ENCODE data around the gene SDHAF1. TPM values are rescaled to one million over a fixed set of nuclear protein-coding genes. Genes with fewer than 3 reads are reported as not detected.

The SDHAF1 gene, protein sequence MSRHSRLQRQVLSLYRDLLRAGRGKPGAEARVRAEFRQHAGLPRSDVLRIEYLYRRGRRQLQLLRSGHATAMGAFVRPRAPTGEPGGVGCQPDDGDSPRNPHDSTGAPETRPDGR
- 26.2 and 28.0 TPM in 2 replicates for total RNA-seq

GRCh38 chr19:35995048-35995993 lies at the start of gene SDHAF1:
Gene SDHAF1, plus strand, starts transcription at chr19:35995188. Its CDS starts 87 bp downstream, at chr19:35995275.

DNA sequence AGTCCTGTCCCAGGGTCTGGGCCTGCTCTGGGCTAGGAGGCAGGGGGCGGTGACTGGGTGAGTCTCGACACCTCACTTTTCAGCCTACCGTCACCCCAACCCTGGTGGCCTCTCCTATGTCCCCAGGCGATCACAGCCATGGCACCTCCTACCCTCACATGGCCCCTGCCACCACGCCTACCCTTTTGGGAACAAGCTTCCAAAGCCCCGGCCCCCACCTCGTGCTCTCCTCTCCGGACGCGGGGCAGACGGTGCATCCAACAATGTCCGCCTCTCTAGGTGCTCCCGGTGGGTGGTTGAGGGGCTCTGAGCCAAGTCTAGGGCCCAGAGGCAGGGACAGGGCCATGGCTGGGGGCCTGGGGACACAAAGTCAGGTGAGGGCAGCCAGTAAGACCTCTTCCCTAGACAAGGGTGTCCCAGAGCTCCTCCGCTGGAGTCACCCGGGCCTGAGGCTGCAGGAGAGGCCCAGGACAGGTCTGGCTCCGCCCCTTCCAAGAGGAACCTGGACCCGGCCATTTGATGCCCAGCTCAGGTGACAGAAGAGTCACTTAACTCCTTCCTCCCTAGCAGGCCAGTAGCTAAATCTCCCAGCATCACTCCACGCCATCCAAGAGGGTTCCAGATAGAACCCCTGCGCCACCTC lies 13.5 kb downstream of the SDHAF1 start, which contains the start of gene SYNE4:
Gene SYNE4 (minus strand): TSS at position 478 of the 643 bp plus-strand sequence. CDS start 132 bp downstream, at position 346.

GRCh38 chr19:36014012-36014924 lies 19.3 kb downstream of the SDHAF1 start, which contains the start of gene ALKBH6:
Gene ALKBH6, minus strand, starts transcription at chr19:36014213. Its CDS starts 816 bp downstream, at chr19:36013397.

GRCh38 chr19:36032251-36033104 lies 37.5 kb downstream of the SDHAF1 start, which contains the start of gene CLIP3:
Gene CLIP3, minus strand, starts transcription at chr19:36032873. Its CDS starts 516 bp downstream, at chr19:36032357.

Other genes with a start within 250 kb of the SDHAF1 start
- 14.3 and 17.8 TPM in 2 replicates for gene U2AF1L4, start 249.8 kb upstream of the SDHAF1 start, total RNA-seq
- 30.3 and 37.6 TPM in 2 replicates for gene PSENEN, start 249.5 kb upstream of the SDHAF1 start, total RNA-seq
- gene LIN37, start 246.6 kb upstream of the SDHAF1 start, total RNA-seq = 14.3 and 15.7 TPM in 2 replicates
- gene HSPB6, start 238.2 kb upstream of the SDHAF1 start, total RNA-seq = 11.5 and 35.0 TPM in 2 replicates
- gene PROSER3, start 237.0 kb upstream of the SDHAF1 start, total RNA-seq = 1.8 and 5.0 TPM in 2 replicates
- 0.49 and 2.3 TPM in 2 replicates for gene ARHGAP33, start 219.6 kb upstream of the SDHAF1 start, total RNA-seq
- not detected in 2 replicates for gene PRODH2, start 182.3 kb upstream of the SDHAF1 start, total RNA-seq
- not detected in 2 replicates for gene NPHS1, start 142.7 kb upstream of the SDHAF1 start, total RNA-seq
- gene KIRREL2, start 138.3 kb upstream of the SDHAF1 start, total RNA-seq = 0.81 TPM in 1 of 2 replicates, not detected in the other
- 20.4 and 38.2 TPM in 2 replicates for gene APLP1, start 126.6 kb upstream of the SDHAF1 start, total RNA-seq
- 2.2 and 2.4 TPM in 2 replicates for gene NFKBID, start 94.6 kb upstream of the SDHAF1 start, total RNA-seq
- not detected in 2 replicates for gene HCST, start 92.7 kb upstream of the SDHAF1 start, total RNA-seq
- gene TYROBP, start 86.9 kb upstream of the SDHAF1 start, total RNA-seq = not detected in 2 replicates
- gene LRFN3, start 58.8 kb upstream of the SDHAF1 start, total RNA-seq = 5.0 and 12.1 TPM in 2 replicates
- gene SYNE4, start 13.6 kb downstream of the SDHAF1 start, total RNA-seq = not detected in 2 replicates
- 27.1 and 36.6 TPM in 2 replicates for gene ALKBH6, start 19.0 kb downstream of the SDHAF1 start, total RNA-seq
- gene CLIP3, start 37.7 kb downstream of the SDHAF1 start, total RNA-seq = 9.2 and 10.5 TPM in 2 replicates
- gene THAP8, start 59.1 kb downstream of the SDHAF1 start, total RNA-seq = 15.2 and 19.7 TPM in 2 replicates
- gene WDR62, start 59.7 kb downstream of the SDHAF1 start, total RNA-seq = 1.3 and 1.6 TPM in 2 replicates
- not detected in 2 replicates for gene OVOL3, start 116.0 kb downstream of the SDHAF1 start, total RNA-seq
- gene POLR2I, start 119.7 kb downstream of the SDHAF1 start, total RNA-seq = 40.2 and 41.3 TPM in 2 replicates
- gene TBCB, start 120.3 kb downstream of the SDHAF1 start, total RNA-seq = 176 and 267 TPM in 2 replicates
- 270 and 285 TPM in 2 replicates for gene CAPNS1, start 144.9 kb downstream of the SDHAF1 start, total RNA-seq
- 29.1 and 35.2 TPM in 2 replicates for gene COX7A1, start 157.3 kb downstream of the SDHAF1 start, total RNA-seq
- gene ZNF565, start 219.5 kb downstream of the SDHAF1 start, total RNA-seq = 2.3 and 3.6 TPM in 2 replicates
- gene ZNF146, start 219.9 kb downstream of the SDHAF1 start, total RNA-seq = 46.0 and 77.9 TPM in 2 replicates